Measurements from ENCODE around the gene GADD45A. TPM values are rescaled to one million over a fixed set of nuclear protein-coding genes. Genes with fewer than 3 reads are reported as not detected.

Gene GADD45A
- total RNA-seq, 1 donor from 2014 or later = 66.0 TPM

- no peak for DNase-seq (ENCODE audit: extremely low spot score, unreplicated experiment)
- peak overlapping the region; percentile 30 for H3K4me3 Mint-ChIP-seq
- peak overlapping the region; percentile 99 for H3K27ac Mint-ChIP-seq
- H3K9me3 Mint-ChIP-seq = no peaks in the 10 kb centered on the region
- TF ChIP-seq CTCF (conservative IDR thresholded peaks at IDR 0.05) = no peak
- H3K27me3 Mint-ChIP-seq = no peaks in the 10 kb centered on the region
- peaks cover 15% of the 10 kb centered on the region for H3K36me3 Mint-ChIP-seq
- peaks cover 20% of the 10 kb centered on the region for H3K4me1 Mint-ChIP-seq (ENCODE audit: unreplicated experiment)
Observed at GRCh38 chr1:67683316-67683715, 1.7 kb upstream of the GADD45A start.

- Mint-ChIP-seq H3K27me3 (no peaks in the 10 kb centered on the region), H3K27ac (peak overlapping the region; percentile 99), H3K4me3 (peak overlapping the region; percentile 99), H3K4me1 (ENCODE audit: unreplicated experiment) (peaks cover 27% of the 10 kb centered on the region), H3K36me3 (peaks cover 20% of the 10 kb centered on the region), H3K9me3 (no peaks in the 10 kb centered on the region)
- no peak for TF ChIP-seq CTCF (conservative IDR thresholded peaks at IDR 0.05)
- DNase-seq (ENCODE audit: extremely low spot score, unreplicated experiment) = no peak
Observed at GRCh38 chr1:67683766-67684525, 1.1 kb upstream of the GADD45A start.

- peak overlapping the region; percentile 99 for H3K27ac Mint-ChIP-seq
- no peak for TF ChIP-seq CTCF (conservative IDR thresholded peaks at IDR 0.05)
- H3K4me3 Mint-ChIP-seq = peak overlapping the region; percentile 99
- H3K4me1 Mint-ChIP-seq (ENCODE audit: unreplicated experiment) = peaks cover 33% of the 10 kb centered on the region
- no peaks in the 10 kb centered on the region for H3K9me3 Mint-ChIP-seq
- H3K36me3 Mint-ChIP-seq = peaks cover 26% of the 10 kb centered on the region
- H3K27me3 Mint-ChIP-seq = no peaks in the 10 kb centered on the region
- DNase-seq (ENCODE audit: extremely low spot score, unreplicated experiment) = no peak
Observed at GRCh38 chr1:67684526-67685066, 405 bp upstream of the GADD45A start.

- TF ChIP-seq CTCF (conservative IDR thresholded peaks at IDR 0.05) = no peak
- H3K36me3 Mint-ChIP-seq = peaks cover 26% of the 10 kb centered on the region
- H3K4me1 Mint-ChIP-seq (ENCODE audit: unreplicated experiment) = peaks cover 34% of the 10 kb centered on the region
- H3K27ac Mint-ChIP-seq = peak overlapping the region; percentile 99
- no peaks in the 10 kb centered on the region for H3K27me3 Mint-ChIP-seq
- peak overlapping the region; percentile 99 for H3K4me3 Mint-ChIP-seq
- peak; percentile 76 for DNase-seq (ENCODE audit: extremely low spot score, unreplicated experiment)
- no peaks in the 10 kb centered on the region for H3K9me3 Mint-ChIP-seq
Observed at GRCh38 chr1:67685558-67686266, 711 bp downstream of the GADD45A start.

GRCh38 chr1:67686267-67687197 lies 1.5 kb downstream of the GADD45A start:
- H3K27ac Mint-ChIP-seq = peak overlapping the region; percentile 99
- H3K27me3 Mint-ChIP-seq = no peaks in the 10 kb centered on the region

More at GRCh38 chr1:67686267-67687197, 1.5 kb downstream of the GADD45A start:
- peak overlapping the region; percentile 99 for H3K4me3 Mint-ChIP-seq
- H3K4me1 Mint-ChIP-seq (ENCODE audit: unreplicated experiment) = peaks cover 34% of the 10 kb centered on the region
- no peak for TF ChIP-seq CTCF (conservative IDR thresholded peaks at IDR 0.05)
- H3K9me3 Mint-ChIP-seq = no peaks in the 10 kb centered on the region
- peak; percentile 79 for DNase-seq (ENCODE audit: extremely low spot score, unreplicated experiment)
- peaks cover 26% of the 10 kb centered on the region for H3K36me3 Mint-ChIP-seq

All from type B pancreatic cell (in vitro differentiated cells).